Measurements from ENCODE around the gene PYROXD2. TPM values are rescaled to one million over a fixed set of nuclear protein-coding genes. Genes with fewer than 3 reads are reported as not detected.

PYROXD2 gene
- total RNA-seq, 1 experiment from 2014 or later: 4.0 TPM

DNA sequence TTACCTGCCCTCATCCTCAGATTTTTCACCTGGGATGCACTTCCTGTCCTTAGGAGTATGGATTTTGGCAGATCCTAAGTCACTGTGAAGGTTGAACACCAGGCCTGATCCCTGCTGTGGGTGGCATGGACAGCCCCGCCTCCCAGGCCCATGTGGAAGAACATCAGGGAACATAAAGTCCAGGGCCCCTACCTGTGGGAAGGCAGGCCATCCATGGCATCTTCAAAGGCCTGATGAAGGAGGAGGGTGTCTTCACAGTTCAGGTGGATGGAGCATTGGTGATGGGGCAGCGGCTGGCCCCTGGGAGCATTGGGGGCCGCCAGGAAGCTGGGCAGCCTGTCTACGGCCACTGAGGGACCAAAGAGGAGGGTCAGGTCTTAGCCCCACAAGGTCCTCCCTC is 24.6 kb downstream of the PYROXD2 start:
- intact Hi-C loops (cut with micrococcal nuclease): no loop called here
- TF ChIP-seq CTCF (IDR thresholded peaks at IDR 0.05; ENCODE audit: unreplicated experiment): no peak
- DNase-seq (ENCODE audit: unreplicated experiment): no peak
- H3K4me1 Mint-ChIP-seq (ENCODE audit: insufficient read depth, unreplicated experiment): no peaks in the 10 kb centered on the region
- ChIA-PET CTCF (interaction anchor here (1.3 kb wide), 1 partner anchor 8 kb away, joined by 6 read pairs; no protein-coding TSS in a partner anchor), POLR2A (no interaction called here)
- H3K9me3 Mint-ChIP-seq (ENCODE audit: unreplicated experiment): no peaks in the 10 kb centered on the region
- no peak overlapping the region for H3K27ac Mint-ChIP-seq (ENCODE audit: low read depth, unreplicated experiment)
- H3K36me3 Mint-ChIP-seq (ENCODE audit: insufficient read depth, unreplicated experiment): no peaks in the 10 kb centered on the region
- BruUV-seq (replicated peaks): no TSS peak
- H3K4me3 Mint-ChIP-seq (ENCODE audit: unreplicated experiment): no peak overlapping the region
- peaks cover 19% of the 10 kb centered on the region for H3K27me3 Mint-ChIP-seq (ENCODE audit: insufficient read depth, unreplicated experiment)

DNA sequence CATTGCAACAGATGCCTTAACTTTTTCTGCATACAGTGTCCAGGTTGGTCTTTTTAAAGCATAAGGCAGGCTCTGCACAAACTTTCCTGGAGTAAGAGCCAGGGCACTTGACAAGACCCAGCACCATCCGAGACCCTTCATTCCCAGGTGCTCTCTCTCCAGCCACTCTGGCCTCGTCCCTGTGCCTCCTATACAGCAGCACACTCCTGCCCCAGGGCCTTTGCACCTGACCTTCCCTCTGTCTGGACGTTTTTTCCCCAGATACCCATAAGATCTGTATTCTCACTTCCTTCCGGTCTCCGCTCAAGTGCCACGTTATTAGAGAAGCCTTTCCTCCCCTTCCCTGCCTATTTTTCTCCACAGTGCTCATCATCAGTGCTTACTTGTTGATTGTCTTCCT is 25.6 kb downstream of the PYROXD2 start:
- ChIA-PET CTCF (no interaction called here), POLR2A (no interaction called here)
- Mint-ChIP-seq H3K9me3 (ENCODE audit: unreplicated experiment) (no peaks in the 10 kb centered on the region), H3K27ac (ENCODE audit: low read depth, unreplicated experiment) (no peak overlapping the region), H3K27me3 (ENCODE audit: insufficient read depth, unreplicated experiment) (peaks cover 19% of the 10 kb centered on the region), H3K4me1 (ENCODE audit: insufficient read depth, unreplicated experiment) (no peaks in the 10 kb centered on the region), H3K36me3 (ENCODE audit: insufficient read depth, unreplicated experiment) (no peaks in the 10 kb centered on the region), H3K4me3 (ENCODE audit: unreplicated experiment) (no peak overlapping the region)
- no TSS peak for BruUV-seq (replicated peaks)
- no peak for DNase-seq (ENCODE audit: unreplicated experiment)
- TF ChIP-seq CTCF (IDR thresholded peaks at IDR 0.05; ENCODE audit: unreplicated experiment): no peak
- intact Hi-C loops (cut with micrococcal nuclease): no loop called here

GRCh38 chr10:98388101-98388655 is 26.8 kb downstream of the PYROXD2 start:
- DNase-seq (ENCODE audit: unreplicated experiment): no peak
- no peak overlapping the region for H3K4me3 Mint-ChIP-seq (ENCODE audit: unreplicated experiment)
- peaks cover 7% of the 10 kb centered on the region for H3K27me3 Mint-ChIP-seq (ENCODE audit: insufficient read depth, unreplicated experiment)
- H3K27ac Mint-ChIP-seq (ENCODE audit: low read depth, unreplicated experiment): no peak overlapping the region
- no peaks in the 10 kb centered on the region for H3K36me3 Mint-ChIP-seq (ENCODE audit: insufficient read depth, unreplicated experiment)
- H3K9me3 Mint-ChIP-seq (ENCODE audit: unreplicated experiment): no peaks in the 10 kb centered on the region
- intact Hi-C loops (cut with micrococcal nuclease): no loop called here
- BruUV-seq (replicated peaks): no TSS peak
- no peaks in the 10 kb centered on the region for H3K4me1 Mint-ChIP-seq (ENCODE audit: insufficient read depth, unreplicated experiment)
- POLR2A ChIA-PET: no interaction called here
- TF ChIP-seq CTCF (IDR thresholded peaks at IDR 0.05; ENCODE audit: unreplicated experiment): no peak
- CTCF ChIA-PET: no interaction called here

DNA sequence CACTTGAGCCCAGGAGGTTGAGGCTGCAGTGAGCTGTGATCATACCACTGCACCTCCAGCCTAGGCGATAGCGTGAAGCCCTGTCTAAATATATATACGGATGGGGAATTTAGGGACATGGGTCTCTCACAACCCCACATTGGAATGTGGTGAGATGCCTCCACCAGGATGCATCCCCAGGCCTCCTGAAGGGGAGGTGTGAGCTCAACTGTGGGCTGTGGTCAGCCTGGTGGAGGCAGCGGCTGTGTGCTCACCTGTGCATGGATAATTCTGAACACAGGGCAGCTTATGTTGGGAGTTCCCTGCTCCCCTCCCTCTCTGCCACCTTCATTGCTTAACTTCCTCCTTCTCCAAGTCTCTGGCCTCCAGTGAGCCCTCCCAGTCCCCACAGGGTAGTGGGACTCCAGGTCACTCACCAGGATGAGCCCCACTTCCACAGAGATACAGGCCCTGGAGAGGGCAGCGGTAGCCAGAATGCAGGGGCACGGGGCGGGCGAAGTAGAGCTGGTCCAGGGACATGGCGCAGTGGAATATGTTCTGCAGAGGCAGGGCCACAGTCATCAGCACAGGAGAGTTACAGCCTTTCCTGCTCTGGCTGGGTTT is 30.4 kb downstream of the PYROXD2 start:
- intact Hi-C loops (cut with micrococcal nuclease): no loop called here

More for the DNA sequence above, 30.4 kb downstream of the PYROXD2 start:
- H3K36me3 Mint-ChIP-seq (ENCODE audit: insufficient read depth, unreplicated experiment): no peaks in the 10 kb centered on the region
- H3K4me3 Mint-ChIP-seq (ENCODE audit: unreplicated experiment): no peak overlapping the region
- H3K27ac Mint-ChIP-seq (ENCODE audit: low read depth, unreplicated experiment): no peak overlapping the region
- no peaks in the 10 kb centered on the region for H3K9me3 Mint-ChIP-seq (ENCODE audit: unreplicated experiment)
- ChIA-PET CTCF (no interaction called here), POLR2A (no interaction called here)
- BruUV-seq (replicated peaks): no TSS peak
- TF ChIP-seq CTCF (IDR thresholded peaks at IDR 0.05; ENCODE audit: unreplicated experiment): no peak
- H3K4me1 Mint-ChIP-seq (ENCODE audit: insufficient read depth, unreplicated experiment): no peaks in the 10 kb centered on the region
- no peaks in the 10 kb centered on the region for H3K27me3 Mint-ChIP-seq (ENCODE audit: insufficient read depth, unreplicated experiment)
- no peak for DNase-seq (ENCODE audit: unreplicated experiment)

Measured in MCF 10A (cell line).